Midbrain (tissue), 1 donor: Measurements from ENCODE around the gene IMPA2.
"Not testable (repeated sequence)": the region's sequence is repeated elsewhere in the genome, so short reads cannot be mapped to it uniquely, and the experiment has no call there.

Experiments
- DNase-seq: peaks from one replicate; lab custom pipeline; 2025; lab: John Stamatoyannopoulos, UW

Gene IMPA2

DNA sequence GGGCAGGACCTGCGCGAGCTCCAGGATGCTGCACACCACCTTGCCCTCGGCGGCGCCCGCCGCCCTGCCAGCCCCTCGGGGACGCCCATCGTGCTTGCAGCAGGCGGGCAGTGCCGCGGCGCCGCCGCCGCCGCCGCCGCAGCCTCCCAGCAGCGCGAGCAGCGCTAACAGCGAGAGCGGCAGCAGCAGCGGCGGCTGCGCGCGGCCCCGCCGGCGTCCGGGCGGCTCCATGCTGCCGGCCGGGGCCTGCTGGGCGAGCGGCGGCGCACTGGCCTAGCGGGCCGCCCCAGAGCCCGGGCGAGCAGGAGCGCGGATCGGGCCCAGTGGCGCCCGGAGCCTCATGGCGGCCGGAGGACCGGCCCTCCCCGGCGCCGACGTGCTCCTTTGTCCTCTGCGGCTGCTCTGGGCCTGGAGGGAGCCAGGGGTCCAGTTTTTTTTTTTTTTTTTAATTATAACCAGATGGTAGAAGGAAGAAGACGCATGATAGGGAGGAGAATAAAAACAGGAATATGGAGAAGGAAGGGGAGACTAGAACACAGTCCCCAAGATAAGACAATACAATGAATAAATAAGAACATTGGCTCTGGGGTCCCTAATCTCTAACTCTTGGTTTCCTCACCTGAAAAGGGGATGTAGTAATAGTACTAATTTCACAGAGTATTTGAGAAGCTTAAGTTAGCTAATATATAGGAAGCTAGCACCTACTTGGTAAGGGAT lies 95.3 kb downstream of the IMPA2 start:
- peak; percentile 14 for DNase-seq

DNA sequence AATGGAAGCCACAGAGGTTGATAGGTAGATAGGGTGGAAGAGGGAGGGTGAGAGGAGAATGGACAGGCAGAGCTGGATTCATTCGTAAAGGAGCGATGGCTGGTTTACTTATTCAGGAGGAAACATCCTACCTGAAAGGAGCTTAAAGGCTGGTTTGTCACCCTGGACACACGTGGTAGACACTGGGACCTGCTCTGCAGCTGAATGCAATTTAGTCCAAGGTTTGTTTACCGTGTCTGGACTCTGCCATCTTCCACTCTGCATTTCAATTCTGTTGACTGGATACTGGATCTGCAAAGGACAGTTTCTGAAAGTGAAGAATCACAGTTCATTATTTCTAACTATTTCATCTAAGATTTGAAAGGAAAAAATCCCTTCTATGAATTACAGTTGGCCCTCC lies 96.7 kb downstream of the IMPA2 start:
- not testable (repeated sequence) for DNase-seq

DNA sequence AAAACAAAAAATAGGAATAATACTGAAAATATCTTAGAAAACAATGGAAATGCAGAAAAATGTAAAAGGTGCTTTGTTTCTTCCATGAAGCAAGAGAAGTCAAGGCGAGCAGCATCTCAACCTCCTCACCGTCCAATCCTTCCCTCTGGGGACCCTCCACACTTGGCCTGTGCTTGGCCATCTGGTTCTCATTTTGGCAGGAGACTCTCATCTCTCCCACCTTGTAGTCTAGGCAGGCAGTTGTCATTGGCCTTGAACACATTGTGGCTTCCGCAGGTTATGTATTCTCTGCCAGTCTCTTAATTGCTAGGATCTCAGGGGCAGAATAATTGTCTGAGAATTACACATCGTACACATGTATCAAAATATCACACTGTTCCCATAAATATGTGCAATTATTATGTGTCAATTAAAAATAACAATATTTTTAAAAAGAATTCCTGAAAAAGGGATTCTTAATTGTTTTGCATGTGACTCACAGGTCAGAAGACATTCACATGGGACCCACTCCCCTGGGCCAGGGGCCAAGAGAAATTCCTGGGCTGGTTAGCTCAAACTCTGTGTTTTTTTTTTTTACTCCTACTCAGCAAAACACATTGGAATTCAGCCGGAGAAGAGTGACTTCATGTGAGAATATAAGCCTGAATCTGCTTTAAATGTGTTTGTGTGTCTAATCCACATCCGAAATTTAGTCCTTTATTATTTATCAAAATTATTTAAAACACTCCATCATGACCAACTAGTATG lies 98.4 kb downstream of the IMPA2 start:
- no peak for DNase-seq
